Islet of Langerhans (tissue), 1 donor: ENCODE data around the gene RDH13.

Source experiments
- FAIRE-seq: peaks from one replicate; lab custom pipeline; 2011; peaks lifted over from hg19 to GRCh38; lab: Jason Lieb, UNC

The RDH13 gene

GRCh38 chr19:55091126-55091910 is 28.4 kb upstream of the RDH13 start:
- no peak for FAIRE-seq

DNA sequence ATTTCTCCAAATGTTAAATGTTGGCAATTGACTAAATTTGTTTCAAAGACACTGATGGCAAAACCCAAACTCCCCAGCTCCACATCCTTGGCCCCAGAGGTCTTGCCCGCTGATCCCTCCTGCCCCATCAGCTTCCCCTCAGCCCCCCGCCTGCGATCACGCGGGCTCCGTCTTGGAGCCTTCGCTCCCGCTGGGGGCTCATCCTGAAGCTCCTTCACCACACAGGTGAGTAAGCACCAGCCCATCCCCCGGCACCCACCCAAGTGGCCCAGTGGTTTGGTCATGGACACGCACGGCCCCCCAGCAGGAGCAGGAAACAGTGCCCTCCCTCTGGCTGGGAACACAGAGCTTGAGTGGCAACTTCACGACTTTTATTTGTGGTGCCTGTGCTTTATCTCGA is 27.6 kb upstream of the RDH13 start:
- FAIRE-seq: no peak

DNA sequence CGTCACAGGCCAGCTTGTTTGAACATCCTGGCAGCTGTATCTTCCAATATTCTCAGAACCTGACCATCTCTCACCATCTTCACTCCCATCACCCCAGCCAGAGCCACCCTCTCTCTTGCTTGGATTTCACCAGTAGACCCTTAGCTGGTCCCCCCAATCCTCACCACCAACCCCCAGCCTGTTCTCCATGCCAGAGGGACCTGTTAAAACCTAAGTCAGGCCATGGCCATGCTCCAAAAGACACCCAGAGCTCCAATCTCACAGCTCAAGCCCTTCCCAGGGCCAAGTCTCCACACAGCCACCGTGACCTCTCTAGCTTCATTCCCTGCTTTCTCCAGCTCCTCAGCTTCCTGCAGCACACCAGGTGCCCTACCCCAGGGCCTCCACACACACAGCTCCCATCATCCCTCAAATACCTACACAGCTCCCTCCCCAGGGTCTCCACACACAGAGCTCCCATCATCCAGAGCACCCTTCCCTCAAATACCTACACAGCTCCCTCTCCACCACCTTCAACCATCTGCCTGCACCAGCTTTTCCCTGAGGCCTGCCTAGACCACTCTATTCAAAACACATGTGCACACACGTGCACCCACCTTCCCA is 26.5 kb upstream of the RDH13 start:
- FAIRE-seq: no peak

DNA sequence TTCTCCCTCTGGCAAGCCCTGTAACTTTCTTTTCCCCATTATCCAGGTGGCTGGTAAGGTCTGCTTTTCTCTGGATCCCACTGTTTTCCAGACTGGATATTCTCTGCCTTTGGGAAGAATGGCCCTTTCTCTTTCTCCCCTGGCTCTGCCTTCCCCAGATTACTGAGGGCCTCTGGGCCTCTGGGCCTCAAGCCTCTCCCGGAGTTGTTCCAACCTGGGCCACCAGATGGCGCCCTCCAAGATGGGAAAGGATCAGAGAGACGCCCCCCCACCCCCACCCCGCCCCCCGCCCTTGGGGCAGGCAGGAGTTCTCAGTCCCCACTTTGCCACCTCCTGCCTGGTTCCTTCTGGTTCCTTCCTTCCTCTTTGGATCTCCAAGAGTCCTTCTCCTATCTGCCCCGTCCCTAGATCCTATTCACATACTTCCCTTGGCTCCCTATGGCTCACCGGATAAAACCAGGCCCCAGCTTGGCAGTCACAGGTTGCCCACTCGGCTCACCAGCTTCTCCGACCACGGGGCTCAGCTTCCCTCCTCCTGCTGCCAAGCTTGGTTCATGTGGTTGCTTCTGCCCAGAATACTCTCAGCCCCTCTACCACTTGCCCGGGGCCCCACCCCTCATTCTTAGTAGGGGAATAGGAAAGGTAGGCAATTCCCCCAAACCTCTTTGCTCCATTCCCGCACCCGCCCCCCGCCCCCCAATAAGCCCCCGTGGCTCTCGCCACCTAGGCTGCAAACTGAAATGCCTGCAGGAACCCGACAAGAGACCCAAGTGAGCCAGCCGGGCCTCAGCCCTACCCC is 25.8 kb upstream of the RDH13 start:
- no peak for FAIRE-seq

DNA sequence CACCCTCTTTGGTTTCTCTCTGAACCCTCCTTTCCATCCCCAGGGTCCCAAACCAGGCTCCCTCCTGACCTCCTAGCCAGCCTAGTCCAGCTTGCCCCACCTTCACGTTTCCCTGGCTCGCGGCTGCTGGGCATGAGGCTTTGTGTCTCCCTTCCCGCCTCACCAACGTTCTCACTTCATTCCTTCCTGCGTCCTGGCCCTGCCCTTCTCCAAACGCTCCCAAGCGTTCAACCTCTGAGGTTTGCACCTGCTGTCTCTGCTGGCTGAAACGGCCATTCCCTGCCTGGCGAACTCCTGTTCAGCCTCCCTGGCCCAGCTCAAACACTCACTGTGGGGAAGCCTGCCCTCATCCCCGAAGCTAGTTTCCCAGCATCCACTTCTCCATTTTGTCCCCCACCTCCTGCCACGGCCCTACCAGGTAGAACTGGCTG is 25.1 kb upstream of the RDH13 start:
- FAIRE-seq: no peak

DNA sequence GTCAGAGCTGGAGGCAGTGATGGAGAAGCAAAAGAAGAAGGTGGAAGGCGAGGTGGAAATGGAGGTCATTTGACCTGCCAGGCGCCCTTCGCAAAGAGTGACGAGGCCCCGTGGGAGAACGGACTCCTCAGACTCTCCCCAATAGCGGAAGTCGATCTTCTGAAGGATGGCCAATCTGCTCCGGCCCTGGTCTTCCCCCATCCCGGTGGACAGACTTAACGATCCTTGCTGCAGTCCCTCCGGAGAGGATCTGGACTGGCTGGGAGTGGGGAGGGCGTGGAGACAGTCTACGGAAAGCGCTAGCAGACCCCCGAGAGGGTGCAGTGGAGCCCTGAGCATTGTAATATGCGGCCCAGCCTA is 24.6 kb upstream of the RDH13 start:
- no peak for FAIRE-seq

DNA sequence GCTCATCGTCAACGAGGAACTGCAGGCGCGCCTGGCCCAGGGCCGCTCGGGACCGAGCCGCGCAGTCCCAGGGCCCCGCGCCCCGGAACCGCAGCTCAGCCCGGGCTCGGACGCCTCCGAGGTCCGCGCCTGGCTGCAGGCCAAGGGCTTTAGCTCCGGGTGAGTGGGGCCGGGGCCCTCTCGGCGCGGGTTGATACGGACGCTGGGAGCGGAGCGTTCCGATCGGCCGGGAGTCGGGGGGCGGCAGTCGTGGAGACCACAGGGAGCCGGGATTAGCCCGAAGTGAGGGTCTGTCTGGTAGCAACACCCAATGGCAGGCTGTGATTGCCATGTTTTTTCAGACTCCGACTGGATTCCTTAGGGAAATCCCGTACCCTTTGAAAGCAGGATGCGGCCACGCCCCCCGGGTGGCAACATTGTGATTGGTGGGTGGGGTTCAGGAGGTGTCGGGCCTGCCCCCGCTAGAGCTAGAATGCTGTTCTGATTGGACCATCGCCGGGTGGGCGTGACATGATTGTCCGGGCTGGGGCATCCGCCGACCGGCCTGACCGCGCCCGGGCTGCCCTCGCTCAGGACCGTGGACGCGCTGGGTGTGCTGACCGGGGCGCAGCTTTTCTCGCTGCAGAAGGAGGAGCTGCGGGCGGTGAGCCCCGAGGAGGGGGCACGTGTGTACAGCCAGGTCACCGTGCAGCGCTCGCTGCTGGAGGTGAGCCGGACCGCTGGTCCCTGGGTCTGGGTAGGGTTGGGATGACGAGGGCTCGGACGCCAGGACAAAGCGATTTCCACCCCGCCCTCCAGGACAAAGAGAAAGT is 24.0 kb upstream of the RDH13 start:
- no peak for FAIRE-seq

GRCh38 chr19:55085923-55086715 is 23.2 kb upstream of the RDH13 start:
- FAIRE-seq: no peak

DNA sequence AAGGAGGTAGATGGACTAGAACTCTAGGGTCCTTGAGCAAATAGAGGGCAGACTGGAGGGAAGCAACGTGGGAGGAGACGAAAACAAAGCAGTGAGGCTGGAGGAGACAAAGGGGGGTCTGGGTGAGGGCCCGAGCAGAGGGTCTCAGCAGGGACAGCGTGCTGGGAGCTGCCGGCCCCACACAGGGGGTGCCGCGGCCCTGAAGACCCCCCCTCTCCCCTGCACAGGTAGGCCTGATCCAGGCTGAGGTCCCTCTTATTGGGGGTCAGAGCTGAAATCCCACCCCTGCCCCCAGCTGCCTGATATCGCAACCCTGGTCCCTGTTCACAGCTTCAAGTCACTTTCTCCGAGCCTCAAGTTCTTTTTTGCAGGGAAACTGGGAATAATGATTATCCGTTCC is 21.5 kb upstream of the RDH13 start:
- FAIRE-seq: no peak

GRCh38 chr19:55083004-55083850 is 20.3 kb upstream of the RDH13 start:
- no peak for FAIRE-seq

GRCh38 chr19:55082020-55082851 is 19.3 kb upstream of the RDH13 start:
- FAIRE-seq: no peak

DNA sequence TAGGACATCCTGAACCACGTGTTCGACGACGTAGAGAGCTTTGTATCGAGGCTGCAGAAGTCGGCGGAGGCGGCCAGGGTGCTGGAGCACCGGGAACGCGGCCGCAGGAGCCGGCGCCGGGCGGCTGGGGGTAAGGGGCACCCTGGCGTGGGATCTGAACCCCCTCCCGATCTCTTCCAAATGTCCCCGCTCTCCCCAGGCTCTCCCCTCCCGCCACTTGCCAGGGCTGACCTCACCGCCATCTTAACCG is 18.7 kb upstream of the RDH13 start:
- no peak for FAIRE-seq

GRCh38 chr19:55080968-55081769 is 18.2 kb upstream of the RDH13 start:
- FAIRE-seq: no peak

DNA sequence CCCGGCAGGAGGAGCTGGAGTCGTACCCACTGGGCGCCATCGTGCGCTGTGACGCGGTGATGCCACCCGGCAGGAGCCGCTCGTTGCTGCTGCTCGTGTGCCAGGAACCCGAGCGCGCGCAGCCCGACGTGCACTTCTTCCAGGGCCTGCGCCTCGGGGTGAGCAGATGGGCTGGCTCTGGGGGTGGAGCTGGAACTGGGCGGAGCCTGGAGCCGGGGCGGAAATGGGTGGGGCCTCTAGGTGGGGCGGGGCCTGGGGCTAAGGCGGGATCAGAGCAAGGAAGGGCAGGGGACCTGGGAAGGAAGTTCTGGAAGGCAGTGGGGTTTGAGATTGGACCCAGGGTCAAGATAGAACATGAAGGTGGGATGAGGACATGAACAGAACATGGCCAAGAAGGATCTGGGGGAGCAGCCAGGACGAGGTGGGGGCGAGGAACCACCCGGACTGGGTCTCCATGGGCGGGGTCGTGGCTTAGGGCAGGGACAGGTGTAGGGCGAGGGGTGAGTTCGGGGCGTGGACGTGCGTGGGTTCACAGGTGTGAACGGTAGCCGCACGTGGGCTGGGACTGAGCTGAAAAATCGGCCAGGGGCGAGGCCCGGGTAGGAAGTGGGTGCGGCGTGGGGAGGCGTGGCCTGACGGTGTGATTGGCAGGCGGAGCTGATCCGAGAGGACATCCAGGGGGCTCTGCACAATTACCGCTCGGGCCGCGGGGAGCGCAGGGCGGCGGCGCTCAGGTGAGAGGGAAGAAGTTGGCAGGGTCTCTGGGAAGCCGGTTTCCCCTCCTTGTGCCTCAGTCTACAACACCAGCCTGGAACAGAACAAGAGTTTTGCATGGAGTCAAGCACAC is 17.4 kb upstream of the RDH13 start:
- FAIRE-seq: no peak

- no peak for FAIRE-seq
Measured at GRCh38 chr19:55079400-55080038, 16.6 kb upstream of the RDH13 start.

DNA sequence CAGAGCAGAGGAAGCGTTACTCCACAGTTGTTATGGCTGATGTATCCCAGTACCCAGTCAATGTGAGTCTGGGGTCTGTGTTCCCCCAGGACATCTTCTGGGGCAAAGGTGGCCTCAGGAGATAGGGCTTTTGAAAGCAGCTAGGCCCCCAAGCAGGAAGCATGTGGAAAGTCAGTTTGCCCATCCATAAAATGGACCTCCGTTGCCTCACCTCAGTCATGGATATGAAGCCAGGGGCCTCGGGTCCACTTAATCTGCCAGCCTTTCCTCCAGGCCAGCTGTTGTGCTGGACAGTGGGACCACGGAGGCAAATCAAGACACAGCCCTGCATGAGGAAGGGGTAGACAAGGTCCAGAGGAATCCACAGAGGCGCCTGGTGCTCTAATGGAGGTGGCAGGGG is 16.0 kb upstream of the RDH13 start:
- FAIRE-seq: no peak

DNA sequence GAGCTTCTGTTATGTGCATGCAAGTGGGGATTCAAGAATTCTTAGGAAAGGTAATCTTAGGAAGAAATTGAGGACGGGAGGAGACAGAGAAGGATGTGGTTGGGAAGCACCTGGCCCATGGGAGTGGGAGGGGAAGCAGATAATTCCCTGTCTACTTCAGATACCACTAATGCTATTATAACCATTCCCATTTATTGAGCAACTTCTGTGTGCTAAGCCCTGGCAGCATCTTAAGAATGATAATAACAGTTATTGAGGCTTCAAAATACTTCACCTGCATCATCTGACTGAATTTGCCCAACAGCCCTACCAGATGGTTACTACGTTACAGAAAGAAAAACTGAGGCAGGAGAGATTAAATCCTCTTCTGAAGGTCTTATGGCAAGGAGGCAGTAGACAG is 14.2 kb upstream of the RDH13 start:
- FAIRE-seq: no peak

DNA sequence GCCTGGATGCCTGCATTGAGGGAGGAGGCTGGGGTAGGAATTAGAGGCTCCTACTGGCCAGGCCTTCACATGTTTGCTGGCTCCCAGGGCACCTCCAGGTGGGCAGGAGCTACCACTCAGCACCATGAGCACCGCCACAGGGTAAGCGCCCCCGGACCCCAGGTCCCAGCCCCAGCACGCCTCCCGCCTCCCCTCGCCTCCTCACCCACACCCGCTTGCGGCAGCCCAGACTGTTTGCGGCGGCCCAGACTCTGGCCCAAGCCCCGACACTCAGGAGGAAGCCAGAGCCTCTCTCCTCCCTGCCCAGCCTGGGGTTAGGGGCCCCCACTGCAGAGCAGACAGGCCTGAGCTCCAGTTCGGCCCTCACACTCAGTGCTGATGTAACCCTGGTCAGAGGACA is 13.4 kb upstream of the RDH13 start:
- no peak for FAIRE-seq
